Ureter (tissue), 1 donor: Measurements from ENCODE around the gene DUSP16. TPM values are rescaled to one million over a fixed set of nuclear protein-coding genes. Genes with fewer than 3 reads are reported as not detected.
"Not testable (repeated sequence)": the region's sequence is repeated elsewhere in the genome, so short reads cannot be mapped to it uniquely, and the experiment has no call there.

Source experiments
- DNase-seq: peaks from one replicate; pipeline ENCODE4 v3.0.0-alpha.2; 2020; ENCODE audit warnings: low spot score
- total RNA-seq: library from RNA; stranded (reverse); gene quantifications from one replicate; pipeline ENCODE4 v1.2.4, GENCODE V29; 2023
- donor health status: DM: yes; HTN: yes; CAD: no.

DUSP16 gene
- total RNA-seq, 1 donor from 2014 or later: 77.0 TPM

DNA sequence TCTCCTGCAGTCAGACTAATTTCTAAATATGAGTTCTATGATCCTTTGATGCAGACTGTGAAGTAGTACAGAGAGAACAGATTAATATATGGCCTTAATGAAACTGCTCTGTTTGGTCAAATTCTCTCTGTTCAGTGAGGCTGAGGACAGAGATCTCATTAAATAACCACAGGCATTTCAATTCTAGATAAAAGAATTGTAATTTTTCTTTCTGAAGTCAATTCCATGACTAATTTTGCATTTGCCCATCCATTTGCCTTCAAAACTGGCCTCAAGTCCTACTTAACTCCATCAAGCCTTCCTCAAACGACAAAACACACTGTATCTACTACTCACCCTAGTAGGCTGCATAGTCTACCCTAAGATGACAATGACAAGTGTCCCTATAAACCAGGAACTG, 67.1 kb downstream of the DUSP16 start:
- DNase-seq: no peak

DNA sequence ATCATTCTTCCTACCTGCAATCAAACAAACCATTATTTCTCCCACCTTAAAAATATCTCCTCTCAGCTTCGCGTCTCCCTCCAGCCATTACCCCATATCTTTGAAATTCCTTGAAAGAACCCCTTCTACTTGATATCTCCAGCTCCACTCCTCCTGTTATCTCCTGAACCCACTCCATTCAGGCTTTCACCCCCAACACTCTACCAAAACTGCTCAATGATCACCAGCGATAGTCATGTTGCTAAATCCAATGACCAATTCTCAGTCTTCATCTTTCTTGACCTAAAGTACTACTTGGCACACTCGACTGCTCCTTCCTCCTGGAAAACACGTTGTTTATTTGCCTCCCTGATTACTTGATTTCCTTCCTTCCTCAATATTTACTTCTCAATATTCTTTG, 70.1 kb downstream of the DUSP16 start:
- DNase-seq: no peak

DNA sequence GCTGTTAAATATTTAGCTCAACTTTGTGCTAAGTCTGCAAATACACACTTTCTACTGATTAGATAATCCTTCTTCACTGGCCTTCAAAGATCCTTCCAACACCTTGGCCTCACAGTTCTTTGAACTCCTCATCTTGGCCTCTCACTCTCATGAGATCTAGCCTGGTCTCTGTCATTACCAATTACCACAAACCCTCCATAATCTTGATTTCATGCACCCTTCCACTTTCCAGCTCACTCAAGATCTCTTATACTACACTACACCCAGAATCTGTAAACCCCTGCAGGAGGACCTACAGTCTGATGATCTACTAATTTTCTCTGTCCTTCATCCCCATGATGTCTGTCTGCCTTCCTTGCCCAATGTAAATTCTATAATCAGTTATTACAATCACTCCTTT, 71.1 kb downstream of the DUSP16 start:
- no peak for DNase-seq

DNA sequence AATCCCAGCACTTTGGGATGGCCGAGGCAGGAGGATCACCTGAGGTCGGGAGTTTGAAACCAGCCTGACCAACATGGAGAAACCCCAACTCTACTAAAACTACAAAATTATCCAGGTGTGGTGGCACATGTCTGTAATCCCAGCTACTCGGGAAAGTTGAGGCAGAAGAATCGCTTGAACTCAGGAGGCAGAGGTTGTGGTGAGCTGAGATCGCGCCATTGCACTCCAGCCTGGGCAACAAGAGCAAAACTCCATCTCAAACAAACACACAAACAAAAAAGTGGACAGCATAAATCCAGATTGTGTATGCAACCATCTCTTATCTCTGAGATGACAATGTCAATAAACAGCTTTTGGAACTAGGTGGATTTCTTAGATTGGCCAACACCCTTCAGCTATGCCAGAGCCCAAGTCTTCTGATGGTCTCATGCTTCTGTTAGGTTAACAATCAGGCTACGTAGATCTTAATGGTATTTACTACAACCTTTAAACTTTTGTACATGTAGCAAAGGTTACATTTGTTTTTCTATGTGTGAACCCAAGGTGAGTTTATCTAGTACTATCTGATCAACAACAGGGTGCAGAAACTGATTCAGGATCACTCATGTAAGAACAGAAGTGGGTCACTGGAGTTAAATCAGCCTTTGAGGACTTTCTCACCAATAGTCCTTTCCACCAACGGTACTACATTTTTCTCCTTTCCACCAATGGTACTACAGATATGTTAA, 73.7 kb downstream of the DUSP16 start:
- no peak for DNase-seq

DNA sequence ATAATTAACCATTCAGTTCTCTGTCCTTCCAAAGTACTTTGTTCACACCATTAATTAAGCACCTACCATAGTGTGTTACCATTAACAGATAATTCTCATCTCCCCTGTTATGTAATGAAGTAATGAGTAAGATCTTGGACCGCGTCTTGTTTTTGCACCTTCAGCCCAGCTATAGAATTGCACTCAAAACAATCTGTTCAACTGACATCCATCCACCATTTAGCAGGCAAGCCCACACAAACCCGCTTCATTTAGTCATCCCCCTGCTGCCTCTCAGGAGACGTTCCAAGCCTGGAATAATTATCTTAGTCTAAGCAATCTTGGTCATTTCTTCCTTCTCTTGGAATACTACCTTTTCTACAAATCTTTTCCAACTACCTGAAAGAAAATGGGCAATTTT, 74.4 kb downstream of the DUSP16 start:
- DNase-seq: no peak

DNA sequence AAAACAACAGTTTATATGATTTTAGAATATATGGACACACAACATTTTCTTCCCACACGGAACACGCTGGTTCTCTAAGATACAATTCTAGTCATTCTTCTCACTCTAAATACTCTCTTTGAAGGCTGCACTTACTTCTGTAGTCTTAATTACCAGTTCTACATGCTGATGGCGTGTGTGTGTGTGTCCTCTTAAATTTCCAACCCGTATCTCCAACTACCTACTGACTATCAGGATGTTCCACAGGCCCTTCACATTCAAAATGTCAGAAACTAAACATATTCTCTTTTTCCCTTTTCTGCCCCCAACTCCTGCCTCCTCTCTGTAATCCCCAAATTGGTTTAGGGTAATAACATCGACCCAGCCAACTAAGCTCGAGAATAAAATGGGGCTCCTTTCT, 75.2 kb downstream of the DUSP16 start:
- no peak for DNase-seq

DNA sequence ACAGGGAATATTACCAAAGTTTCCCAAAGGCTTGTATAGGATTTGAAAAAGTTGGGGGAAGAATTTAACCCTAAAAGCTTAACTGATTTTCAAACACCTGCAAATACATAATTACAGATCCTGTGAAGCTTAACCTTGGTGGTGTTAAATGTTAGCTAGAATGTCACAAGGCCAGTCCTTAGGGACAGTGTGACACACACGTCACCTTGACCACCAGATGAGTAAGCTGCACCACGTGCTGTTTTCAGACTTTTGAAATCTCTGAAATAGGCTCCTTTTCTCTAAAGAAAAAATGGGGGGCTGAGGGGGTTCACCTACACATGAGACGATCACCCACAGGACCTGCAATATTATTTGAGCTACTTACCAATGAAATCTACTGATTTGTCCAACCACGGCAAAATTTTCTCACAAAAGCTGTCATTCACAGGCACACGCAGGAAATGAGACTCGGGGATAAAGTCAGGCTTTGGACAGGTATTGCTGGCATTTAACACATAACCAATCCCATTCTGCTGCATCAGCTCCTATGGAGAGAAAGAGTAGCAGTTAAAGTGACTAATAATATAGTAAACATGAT, 75.9 kb downstream of the DUSP16 start:
- DNase-seq: no peak

DNA sequence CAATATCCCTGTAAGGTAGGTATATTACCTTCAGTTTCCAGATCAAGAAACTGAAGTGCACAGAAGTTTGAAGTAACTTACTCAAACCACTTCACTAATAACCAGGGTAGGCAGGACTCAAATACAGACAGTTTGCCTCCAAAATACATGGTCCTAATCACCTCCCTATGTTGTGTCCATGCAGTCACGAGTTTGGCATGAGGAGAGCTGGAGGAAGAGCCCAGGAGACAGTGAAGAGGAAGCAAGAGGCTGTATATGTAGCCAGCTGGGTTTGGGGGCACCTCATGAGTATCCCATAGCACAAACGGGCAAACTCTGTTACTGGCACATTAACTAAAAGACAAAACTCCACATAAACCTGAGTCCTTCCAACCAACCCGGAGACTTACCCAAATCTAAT, 79.2 kb downstream of the DUSP16 start:
- DNase-seq: no peak

DNA sequence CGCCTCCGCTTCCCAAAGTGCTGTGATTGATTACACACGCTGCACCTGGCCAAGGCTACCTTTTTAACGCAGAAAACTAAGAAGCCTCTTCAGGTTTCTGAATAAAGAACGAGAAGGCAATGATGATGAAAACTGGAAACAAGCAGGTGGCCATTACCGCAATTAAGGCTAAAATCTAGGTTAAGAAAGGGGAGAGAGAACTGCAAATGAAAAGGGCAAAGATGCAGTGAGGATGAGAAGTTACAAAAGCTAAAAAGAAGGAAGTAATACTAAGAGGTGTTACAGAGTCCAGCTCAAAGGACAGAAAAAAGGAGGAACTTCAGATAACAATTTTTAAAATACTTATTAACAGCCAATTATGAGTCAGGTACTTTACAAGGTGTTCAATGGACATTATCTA, 79.7 kb downstream of the DUSP16 start:
- no peak for DNase-seq

DNA sequence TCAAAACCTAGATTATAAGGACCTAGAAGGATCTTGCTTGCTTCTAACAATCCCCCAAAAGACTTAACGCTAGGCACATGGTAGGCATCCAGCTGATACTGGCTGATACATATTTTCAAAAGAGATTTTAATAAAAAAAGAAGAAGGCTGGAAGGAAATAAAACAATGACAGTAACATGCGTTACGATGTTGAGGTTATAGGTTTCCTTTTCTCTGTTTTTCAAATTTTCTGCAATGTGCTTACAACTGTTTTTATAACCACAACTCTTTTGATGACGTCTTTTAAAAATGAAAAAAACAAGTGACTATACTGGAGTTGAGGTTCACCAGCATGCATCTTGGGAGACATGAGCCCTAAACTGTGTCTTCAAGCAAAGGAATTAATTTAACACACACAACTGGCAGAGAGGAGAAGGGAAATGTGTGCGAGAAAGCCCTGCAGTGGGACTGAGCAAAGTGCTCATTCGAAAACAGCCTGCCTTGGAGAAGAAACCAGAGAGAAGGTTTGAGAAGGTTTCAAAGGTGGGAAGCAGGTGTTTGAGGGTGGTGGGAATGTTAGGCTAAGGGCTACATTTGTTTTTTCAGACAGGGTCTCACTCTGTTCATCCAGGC, 80.4 kb downstream of the DUSP16 start:
- no peak for DNase-seq

DNA sequence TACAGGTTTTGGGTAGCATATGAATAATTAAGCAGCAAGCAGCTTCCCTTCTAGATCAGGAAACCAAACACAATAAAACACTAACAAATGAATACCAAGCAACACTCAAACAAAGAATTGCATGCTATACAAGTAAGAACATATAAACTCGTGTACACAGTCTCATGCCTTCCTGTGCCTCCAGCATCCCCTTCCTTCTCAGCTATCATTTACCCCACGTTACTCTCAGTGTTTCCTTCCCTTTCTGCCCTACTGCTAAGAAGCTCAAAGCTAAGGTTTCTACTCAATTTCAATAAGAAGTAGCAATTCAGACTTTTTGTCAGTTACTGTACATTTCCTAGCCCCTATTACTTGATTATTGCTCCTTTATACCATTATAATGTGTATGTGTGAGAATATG, 81.0 kb downstream of the DUSP16 start:
- DNase-seq: no peak

DNA sequence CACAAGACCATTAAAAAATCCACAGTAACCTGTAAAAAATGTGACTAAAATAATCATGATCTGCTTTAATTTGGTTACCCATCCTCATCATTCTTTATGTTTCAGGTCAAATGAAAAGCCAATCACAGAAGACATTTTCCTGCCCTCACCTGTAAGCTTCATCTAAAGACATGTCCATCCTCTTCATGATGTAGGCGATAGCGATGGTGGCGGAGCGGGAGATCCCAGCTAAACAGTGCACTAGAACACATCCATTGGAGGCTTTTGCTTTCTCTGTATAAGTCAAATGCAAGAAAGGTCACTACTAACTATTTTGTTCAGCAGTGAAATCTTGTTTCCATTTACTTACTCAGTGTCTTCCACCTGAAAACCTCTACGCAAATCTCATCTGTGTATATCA, 82.6 kb downstream of the DUSP16 start:
- DNase-seq: no peak

DNA sequence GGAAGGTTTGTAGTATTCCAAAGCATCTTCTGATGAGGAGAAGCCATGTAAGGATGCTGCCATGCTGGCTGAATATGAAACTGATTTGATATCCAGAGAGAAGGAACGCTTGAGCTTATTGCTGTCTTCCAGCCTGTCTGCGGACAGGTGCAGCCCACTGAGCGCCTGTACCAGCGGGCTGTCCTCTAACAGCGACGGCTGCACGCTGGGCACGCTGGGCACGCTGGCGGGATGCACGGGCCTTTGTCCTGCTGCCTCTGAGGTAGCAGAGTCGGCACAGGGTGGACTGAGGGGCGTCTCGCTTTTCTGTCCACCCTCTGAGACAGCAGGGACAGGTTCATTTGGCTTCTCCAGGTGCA, 85.2 kb downstream of the DUSP16 start:
- no peak for DNase-seq

DNA sequence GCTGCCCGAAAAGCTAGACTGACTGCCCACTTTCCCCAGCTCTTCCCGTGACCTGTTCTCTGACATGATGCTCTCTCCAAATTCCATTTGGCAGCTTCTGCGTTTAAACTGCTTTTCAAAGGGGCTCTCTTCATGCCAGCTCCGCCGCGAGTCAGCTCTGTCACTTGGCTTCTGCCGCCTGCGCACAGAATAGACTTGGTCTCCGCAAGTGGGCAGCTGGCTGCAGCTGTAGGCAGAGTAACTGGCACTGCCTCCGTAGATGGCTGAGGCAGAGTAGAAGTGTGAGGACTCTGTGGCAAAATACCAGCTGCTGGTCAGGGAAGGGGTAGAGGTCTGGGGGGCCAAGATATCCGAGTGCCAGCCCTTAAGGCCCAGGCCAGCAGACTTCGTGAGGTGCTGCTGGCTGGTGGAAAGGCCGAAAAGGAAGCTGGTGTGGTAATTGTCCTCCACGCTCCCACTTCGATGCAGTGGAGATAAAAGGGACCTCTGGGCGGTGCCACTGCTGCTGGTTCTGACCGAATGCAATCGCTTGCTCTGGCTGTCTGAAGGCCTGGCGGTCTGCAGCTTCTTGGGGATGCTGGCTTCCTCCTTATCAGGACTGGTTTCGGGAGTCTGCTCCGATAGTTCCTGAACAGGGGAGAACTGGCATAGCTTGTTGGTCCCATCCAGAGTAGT, 85.7 kb downstream of the DUSP16 start:
- no peak for DNase-seq

DNA sequence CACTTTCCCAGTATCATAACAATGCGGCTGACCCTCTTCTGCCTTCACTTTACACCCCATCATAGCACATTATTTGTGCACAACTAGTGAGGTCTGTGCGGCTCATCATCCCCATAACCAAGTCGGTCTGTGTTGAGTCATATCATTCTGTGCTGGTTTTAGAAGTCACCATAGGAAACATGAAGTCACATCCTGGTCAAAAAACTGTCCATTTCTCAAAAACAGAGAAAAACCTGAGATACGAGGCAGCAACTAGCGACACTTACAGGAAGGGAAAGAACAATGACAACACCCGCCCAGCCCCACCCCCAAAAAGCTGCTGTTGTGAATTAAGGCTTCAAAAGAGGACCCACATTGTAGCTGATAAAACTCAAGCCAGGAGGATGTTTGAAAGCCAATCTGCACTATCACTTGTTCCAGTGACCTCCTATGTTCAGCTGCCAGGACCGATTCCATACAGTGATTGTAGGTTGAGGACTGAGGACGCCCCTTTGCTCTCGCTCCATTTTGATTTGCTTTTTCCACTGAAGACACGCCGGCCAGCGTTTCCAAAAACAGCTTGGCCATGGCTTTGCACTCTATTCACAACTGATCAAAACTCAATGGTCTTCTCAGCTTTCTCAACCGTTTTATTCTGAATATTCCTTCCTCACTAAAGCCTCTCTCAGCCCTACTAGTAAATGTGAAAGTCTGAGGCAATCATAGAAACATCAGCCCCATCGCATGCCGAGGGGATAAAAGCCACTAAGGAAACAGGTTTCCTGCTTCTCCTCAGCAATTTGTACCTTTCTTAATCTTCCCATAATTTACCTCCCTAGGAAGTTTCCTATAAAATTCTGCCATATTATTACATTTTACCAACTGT, 87.5 kb downstream of the DUSP16 start:
- no peak for DNase-seq

DNA sequence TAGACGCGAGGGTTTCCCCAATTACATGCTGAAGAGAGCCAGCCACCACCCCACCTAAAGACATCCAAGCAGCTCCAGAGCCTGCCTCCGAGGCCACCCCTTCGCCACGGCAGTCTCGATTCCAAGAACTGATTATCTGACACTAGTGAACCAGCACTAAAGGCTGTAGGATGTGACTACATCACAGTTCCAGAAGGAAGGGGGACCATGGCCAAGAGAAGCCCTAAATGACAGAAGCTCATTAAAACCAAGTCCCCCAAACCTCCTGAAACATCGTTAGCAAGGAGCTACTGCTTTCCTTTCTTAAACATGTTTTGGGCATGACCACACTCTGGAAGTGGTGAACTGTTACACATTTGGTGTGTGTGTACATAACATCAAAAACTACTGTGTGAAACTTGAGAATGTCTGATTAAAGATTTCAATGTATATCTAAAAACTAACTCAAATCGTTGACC, 88.2 kb downstream of the DUSP16 start:
- DNase-seq: no peak

DNA sequence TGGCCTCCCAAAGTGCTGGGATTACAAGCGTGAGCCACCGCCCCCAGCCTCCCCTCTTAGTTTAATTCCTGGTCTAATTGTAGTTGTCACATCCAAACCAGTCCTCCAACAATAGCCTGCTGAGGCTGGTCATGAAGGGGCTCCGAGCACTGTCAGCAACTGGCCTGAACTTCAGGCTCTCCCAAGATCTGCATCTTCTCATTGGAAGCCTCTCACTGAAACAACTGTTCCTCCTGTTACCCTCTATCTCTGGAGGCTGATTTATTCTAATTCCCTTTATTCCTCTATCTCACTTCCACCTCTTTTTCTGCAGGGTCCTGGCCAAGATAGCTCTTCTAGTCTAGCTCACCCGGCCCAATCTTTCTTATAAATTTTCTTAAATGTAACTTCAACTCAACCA, 89.4 kb downstream of the DUSP16 start:
- no peak for DNase-seq

DNA sequence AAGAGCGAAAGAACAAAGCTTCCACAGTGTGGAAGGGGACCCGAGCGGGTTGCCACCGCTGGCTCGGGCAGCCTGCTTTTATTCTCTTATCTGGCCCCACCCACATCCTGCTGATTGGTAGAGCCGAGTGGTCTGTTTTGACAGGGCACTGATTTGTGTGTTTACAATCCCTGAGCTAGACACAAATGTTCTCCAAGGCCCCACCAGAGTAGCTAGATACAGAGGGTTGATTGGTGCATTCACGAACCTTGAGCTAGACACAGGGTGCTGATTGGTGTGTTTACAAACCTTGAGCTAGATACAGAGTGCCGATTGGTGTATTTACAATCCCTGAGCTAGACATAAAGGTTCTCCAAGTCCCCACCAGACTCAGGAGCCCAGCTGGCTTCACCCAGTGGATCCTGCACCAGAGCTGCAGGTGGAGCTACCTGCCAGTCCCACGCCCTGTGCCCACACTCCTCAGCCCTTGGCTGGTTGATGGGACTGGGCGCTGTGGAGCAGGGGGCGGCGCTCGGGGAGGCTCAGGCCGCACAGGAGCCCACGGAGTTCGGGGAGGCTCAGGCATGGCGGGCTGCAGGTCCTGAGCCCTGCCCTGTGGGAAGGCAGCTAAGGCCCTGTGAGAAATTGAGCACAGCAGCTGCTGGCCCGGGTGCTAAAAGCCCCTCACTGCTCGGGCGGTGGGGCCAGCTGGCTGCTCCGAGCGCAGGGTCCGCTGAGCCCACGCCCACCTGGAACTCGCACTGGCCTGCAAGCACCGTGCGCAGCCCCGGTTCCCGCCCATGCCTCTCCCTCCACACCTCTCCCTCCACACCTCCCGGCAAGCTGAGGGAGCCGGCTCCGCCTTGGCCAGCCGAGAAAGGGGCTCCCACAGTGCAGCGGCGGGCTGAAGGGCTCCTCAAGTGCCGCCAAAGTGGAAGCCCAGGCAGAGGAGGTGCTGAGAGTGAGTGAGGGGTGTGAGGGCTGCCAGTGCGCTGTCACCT, 90.4 kb downstream of the DUSP16 start:
- DNase-seq: not testable (repeated sequence)

DNA sequence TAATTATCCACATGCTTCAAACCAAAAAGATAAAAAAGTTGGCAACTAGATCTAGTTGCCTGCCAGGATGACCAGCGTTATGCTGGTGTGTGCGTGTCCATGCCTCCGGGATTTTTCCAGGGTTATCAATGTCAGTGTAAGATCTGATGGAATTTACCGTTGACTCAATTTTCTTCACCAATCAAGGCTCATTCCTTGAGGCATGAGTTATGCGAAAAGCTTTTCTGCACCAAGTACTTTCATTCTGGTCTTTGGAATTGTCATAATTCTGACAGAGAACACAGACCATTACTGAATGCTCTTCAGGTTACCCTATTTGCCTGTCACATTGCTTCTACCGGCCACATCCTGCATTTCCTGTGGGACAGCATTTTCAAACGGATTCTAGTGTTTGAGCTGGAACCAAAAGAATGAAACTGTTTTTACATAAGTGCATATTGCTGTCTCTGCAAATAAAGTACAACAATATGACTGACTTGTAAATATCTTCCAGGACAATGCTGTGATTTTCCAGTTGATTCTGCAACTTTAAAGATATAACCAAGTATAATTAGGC, 91.8 kb downstream of the DUSP16 start:
- no peak for DNase-seq

DNA sequence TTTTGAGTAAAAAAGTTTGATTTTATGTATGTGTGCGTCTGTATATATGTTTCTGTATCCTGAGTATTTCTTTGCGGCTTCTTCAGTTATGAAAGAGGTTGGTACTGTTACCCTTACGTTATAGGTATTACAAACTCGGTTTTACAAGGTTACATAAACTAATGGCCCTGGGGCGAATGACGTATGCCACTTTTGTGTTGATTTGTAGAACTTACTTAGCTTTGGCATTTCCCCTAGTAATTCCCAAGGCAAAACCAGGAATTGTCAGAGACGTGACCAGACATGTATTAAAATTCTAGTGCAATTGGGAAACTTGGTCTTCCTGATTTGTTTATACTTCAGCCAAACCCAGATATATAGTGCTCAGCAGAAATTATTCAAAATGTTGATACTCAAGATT, 93.3 kb downstream of the DUSP16 start:
- DNase-seq: no peak
